ENCODE data around the gene TMTC1.

- TF ChIP-seq, protein P1, sequence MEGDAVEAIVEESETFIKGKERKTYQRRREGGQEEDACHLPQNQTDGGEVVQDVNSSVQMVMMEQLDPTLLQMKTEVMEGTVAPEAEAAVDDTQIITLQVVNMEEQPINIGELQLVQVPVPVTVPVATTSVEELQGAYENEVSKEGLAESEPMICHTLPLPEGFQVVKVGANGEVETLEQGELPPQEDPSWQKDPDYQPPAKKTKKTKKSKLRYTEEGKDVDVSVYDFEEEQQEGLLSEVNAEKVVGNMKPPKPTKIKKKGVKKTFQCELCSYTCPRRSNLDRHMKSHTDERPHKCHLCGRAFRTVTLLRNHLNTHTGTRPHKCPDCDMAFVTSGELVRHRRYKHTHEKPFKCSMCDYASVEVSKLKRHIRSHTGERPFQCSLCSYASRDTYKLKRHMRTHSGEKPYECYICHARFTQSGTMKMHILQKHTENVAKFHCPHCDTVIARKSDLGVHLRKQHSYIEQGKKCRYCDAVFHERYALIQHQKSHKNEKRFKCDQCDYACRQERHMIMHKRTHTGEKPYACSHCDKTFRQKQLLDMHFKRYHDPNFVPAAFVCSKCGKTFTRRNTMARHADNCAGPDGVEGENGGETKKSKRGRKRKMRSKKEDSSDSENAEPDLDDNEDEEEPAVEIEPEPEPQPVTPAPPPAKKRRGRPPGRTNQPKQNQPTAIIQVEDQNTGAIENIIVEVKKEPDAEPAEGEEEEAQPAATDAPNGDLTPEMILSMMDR (conservative IDR thresholded peaks at IDR 0.05; ENCODE audit: low read depth in 2 of 2), result no peak
- no peak for TF ChIP-seq EZH2 (IDR thresholded peaks at IDR 0.05; ENCODE audit: low read depth, unreplicated experiment)
Observed at GRCh38 chr12:29762637-29763300, 21.0 kb downstream of the TMTC1 start.
